Tibial nerve (tissue), 4 donors: ENCODE measurements around the gene CARHSP1. TPM values are rescaled to one million over a fixed set of nuclear protein-coding genes. Genes with fewer than 3 reads are reported as not detected.
A peak's percentile ranks its signal among the peaks of the same experiment; 100 is the strongest.
"Not testable (repeated sequence)": the region's sequence is repeated elsewhere in the genome, so short reads cannot be mapped to it uniquely, and the experiment has no call there.

Experiments
- DNase-seq, 2 donors: peaks; one replicate each; pipeline ENCODE4 v3.0.0-alpha.2; 2019; ENCODE audit warnings: low spot score in 2 of 2
- H3K27ac ChIP-seq, 4 donors: fragments of 200-600 bp; sonication (generic) in 3 of 4; one replicate each; pipeline ENCODE4 v1.5.1; 2017 to 2019; ENCODE audit warnings: mild to moderate bottlenecking in 1 of 4
- H3K27me3 ChIP-seq, 2 donors: fragments of 200-600 bp; sonication (generic) in 1 of 2; one replicate each; pipeline versions ENCODE4 v1.5.1 to v1.6.0; 2017 to 2019
- H3K36me3 ChIP-seq, 3 donors: fragments of 200-600 bp; sonication (generic); one replicate each; pipeline ENCODE4 v1.5.1; 2018 to 2019
- H3K4me1 ChIP-seq, 4 donors: fragments of 200-600 bp; sonication (generic) in 3 of 4; one replicate each; pipeline ENCODE4 v1.5.1; 2017 to 2019
- H3K4me3 ChIP-seq, 4 donors: fragments of 200-600 bp; sonication (generic) in 3 of 4; one replicate each; pipeline ENCODE4 v1.5.1; 2017 to 2019; ENCODE audit warnings: mild to moderate bottlenecking in 1 of 4, moderate library complexity in 1 of 4
- H3K9me3 ChIP-seq, 4 donors: fragments of 200-600 bp; sonication (generic) in 3 of 4; one replicate each; pipeline ENCODE4 v1.5.1; 2017 to 2019
- CTCF ChIP-seq, 5 experiments: fragments of 200-600 bp in 3 of 5; fragments of 450-650 bp in 2 of 5; sonication (generic) in 3 of 5; IDR thresholded peaks; one replicate each; pipeline ENCODE4 v1.5.1; 2016 to 2019; ENCODE audit warnings: antibody characterized with exemption in 5 of 5, mild to moderate bottlenecking in 3 of 5, moderate library complexity in 2 of 5
- EP300 ChIP-seq, 2 donors: sonication (generic); formaldehyde crosslinking; IDR thresholded peaks; one replicate each; pipeline ENCODE4 v1.6.1; 2017; ENCODE audit warnings: antibody characterized with exemption in 2 of 2, mild to moderate bottlenecking in 1 of 2
- POLR2A ChIP-seq, 2 donors: fragments of 450-650 bp; IDR thresholded peaks; one replicate each; pipeline ENCODE4 v1.6.1; 2017; ENCODE audit warnings: antibody characterized with exemption in 2 of 2, mild to moderate bottlenecking in 2 of 2, moderate library complexity in 2 of 2
- WGBS, 2 donors: methylation state at CpG; one replicate each; pipeline ENCODE4 v1.1.5; 2018; 5-methylcytosine and 5-hydroxymethylcytosine counted together
- total RNA-seq, 4 donors: library from RNA; depleted of rRNA; stranded (reverse); fragments of >200 nt; gene quantifications; one replicate each; pipeline ENCODE4 v1.1.0, GENCODE V29; 2016

The CARHSP1 gene
- total RNA-seq, 4 donors from 2014 or later = 90.6 to 169 (median 160) TPM

GRCh38 chr16:8877894-8878522, 9.2 kb upstream of the CARHSP1 start:
- WGBS, 2 donors = 71% methylated on average over 8 of the region's 8 CpGs
- H3K27ac ChIP-seq = peak overlapping the region in 1 of 4 donors; percentile 61
- peaks cover 0 to 10% of the 10 kb centered on the region in 2 donors for H3K27me3 ChIP-seq
- TF ChIP-seq CTCF (IDR thresholded peaks at IDR 0.05) = no peak
- no peak for TF ChIP-seq EP300 (IDR thresholded peaks at IDR 0.05)
- TF ChIP-seq POLR2A (IDR thresholded peaks at IDR 0.05) = no peak
- no peak overlapping the region for H3K4me3 ChIP-seq
- no peak for DNase-seq
- H3K4me1 ChIP-seq = peaks cover 0 to 13% (median 3%) of the 10 kb centered on the region in 4 donors
- H3K9me3 ChIP-seq = no peaks in the 10 kb centered on the region
- H3K36me3 ChIP-seq = no peaks in the 10 kb centered on the region

- H3K4me3 ChIP-seq, H3K9me3 ChIP-seq, H3K27ac ChIP-seq, DNase-seq, H3K36me3 ChIP-seq, H3K27me3 ChIP-seq: not testable (repeated sequence)
- 79 to 94% methylated on average over 7 of the region's 7 CpGs for WGBS, 2 donors
- peaks cover 0 to 23% (median 2%) of the 10 kb centered on the region in 4 donors for H3K4me1 ChIP-seq
These were observed 6.5 kb upstream of the CARHSP1 start for GRCh38 chr16:8875317-8875716.

- 38 to 57% methylated on average over 6 of the region's 6 CpGs for WGBS, 2 donors
- DNase-seq = no peak
- Histone ChIP-seq H3K4me3 (no peak overlapping the region), H3K9me3 (no peaks in the 10 kb centered on the region), H3K27me3 (no peaks in the 10 kb centered on the region), H3K27ac (no peak overlapping the region), H3K36me3 (no peaks in the 10 kb centered on the region), H3K4me1 (peaks cover 0 to 28% (median 0%) of the 10 kb centered on the region in 4 donors)
- no peak for TF ChIP-seq EP300 (IDR thresholded peaks at IDR 0.05)
These were observed 5.6 kb upstream of the CARHSP1 start for GRCh38 chr16:8874388-8874787.

GRCh38 chr16:8873866-8874195, 5.0 kb upstream of the CARHSP1 start:
- not testable (repeated sequence) for H3K27ac ChIP-seq, H3K36me3 ChIP-seq, H3K4me3 ChIP-seq, H3K27me3 ChIP-seq, H3K9me3 ChIP-seq, DNase-seq
- 89 to 95% methylated on average over 7 of the region's 7 CpGs for WGBS, 2 donors
- H3K4me1 ChIP-seq = peaks cover 0 to 31% (median 0%) of the 10 kb centered on the region in 4 donors

GRCh38 chr16:8872967-8873865, 4.4 kb upstream of the CARHSP1 start:
- WGBS, 2 donors = 84 to 85% methylated on average over 22 of the region's 22 CpGs
- peaks cover 0 to 25% (median 0%) of the 10 kb centered on the region in 4 donors for H3K4me1 ChIP-seq
- no peak overlapping the region for H3K4me3 ChIP-seq
- H3K27ac ChIP-seq = no peak overlapping the region
- no peaks in the 10 kb centered on the region for H3K9me3 ChIP-seq
- no peaks in the 10 kb centered on the region for H3K27me3 ChIP-seq
- TF ChIP-seq CTCF (IDR thresholded peaks at IDR 0.05) (peak in 1 of 5 experiments; percentile 6), EP300 (IDR thresholded peaks at IDR 0.05) (no peak)
- no peak for DNase-seq
- H3K36me3 ChIP-seq = no peaks in the 10 kb centered on the region

- Histone ChIP-seq H3K4me3 (no peak overlapping the region), H3K4me1 (peaks cover 0 to 22% (median 1%) of the 10 kb centered on the region in 4 donors), H3K27ac (no peak overlapping the region), H3K9me3 (no peaks in the 10 kb centered on the region), H3K27me3 (no peaks in the 10 kb centered on the region), H3K36me3 (no peaks in the 10 kb centered on the region)
- TF ChIP-seq EP300 (IDR thresholded peaks at IDR 0.05) = no peak
- no peak for TF ChIP-seq CTCF (IDR thresholded peaks at IDR 0.05)
- no peak for TF ChIP-seq POLR2A (IDR thresholded peaks at IDR 0.05)
- DNase-seq = no peak
- 90 to 92% methylated on average over 5 of the region's 5 CpGs for WGBS, 2 donors
These were observed 3.3 kb upstream of the CARHSP1 start for GRCh38 chr16:8872071-8872470.

- 97 to 98% methylated on average over 10 of the region's 10 CpGs for WGBS, 2 donors
- DNase-seq, H3K4me3 ChIP-seq, H3K36me3 ChIP-seq, H3K9me3 ChIP-seq, H3K27me3 ChIP-seq: not testable (repeated sequence)
- Histone ChIP-seq H3K27ac (peak overlapping the region in 3 of 4 donors; percentile 89 to 96 (median 94)), H3K4me1 (peaks cover 0 to 42% (median 18%) of the 10 kb centered on the region in 4 donors)
These were observed 1.1 kb upstream of the CARHSP1 start for GRCh38 chr16:8869988-8870241.
